Measurements from ENCODE around the gene MYRF. TPM values are rescaled to one million over a fixed set of nuclear protein-coding genes. Genes with fewer than 3 reads are reported as not detected.
A peak's percentile ranks its signal among the peaks of the same experiment; 100 is the strongest.

MYRF gene
- total and polyA plus RNA-seq, 8 donors: 6.4 to 527 (median 59.7) TPM

DNA sequence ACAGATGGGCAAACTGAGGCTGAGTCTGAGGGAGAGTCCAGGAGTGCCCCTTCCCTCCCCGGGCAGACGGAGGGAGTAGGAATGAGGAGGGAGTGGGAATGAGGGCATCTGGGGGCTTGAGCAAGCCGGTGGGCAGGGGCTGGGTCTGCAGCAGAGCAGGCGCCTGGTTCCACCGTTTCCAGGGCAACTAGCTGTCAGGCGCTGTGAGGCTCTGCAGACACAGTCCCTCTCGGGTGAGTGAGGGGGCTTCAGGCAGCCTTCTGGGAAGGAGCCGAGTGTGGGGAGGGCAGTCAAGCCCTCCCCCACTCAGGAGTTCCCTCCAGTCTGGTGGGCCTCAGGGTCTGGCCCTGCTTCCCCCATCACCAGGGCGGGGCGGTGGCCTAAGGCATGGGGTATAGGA lies 20.9 kb downstream of the MYRF start:
- TF ChIP-seq POLR2AphosphoS5 (IDR thresholded peaks at IDR 0.05) (no peak), POLR2A (IDR thresholded peaks at IDR 0.05) (no peak), EP300 (IDR thresholded peaks at IDR 0.05) (no peak)
- TF ChIP-seq, protein P1, sequence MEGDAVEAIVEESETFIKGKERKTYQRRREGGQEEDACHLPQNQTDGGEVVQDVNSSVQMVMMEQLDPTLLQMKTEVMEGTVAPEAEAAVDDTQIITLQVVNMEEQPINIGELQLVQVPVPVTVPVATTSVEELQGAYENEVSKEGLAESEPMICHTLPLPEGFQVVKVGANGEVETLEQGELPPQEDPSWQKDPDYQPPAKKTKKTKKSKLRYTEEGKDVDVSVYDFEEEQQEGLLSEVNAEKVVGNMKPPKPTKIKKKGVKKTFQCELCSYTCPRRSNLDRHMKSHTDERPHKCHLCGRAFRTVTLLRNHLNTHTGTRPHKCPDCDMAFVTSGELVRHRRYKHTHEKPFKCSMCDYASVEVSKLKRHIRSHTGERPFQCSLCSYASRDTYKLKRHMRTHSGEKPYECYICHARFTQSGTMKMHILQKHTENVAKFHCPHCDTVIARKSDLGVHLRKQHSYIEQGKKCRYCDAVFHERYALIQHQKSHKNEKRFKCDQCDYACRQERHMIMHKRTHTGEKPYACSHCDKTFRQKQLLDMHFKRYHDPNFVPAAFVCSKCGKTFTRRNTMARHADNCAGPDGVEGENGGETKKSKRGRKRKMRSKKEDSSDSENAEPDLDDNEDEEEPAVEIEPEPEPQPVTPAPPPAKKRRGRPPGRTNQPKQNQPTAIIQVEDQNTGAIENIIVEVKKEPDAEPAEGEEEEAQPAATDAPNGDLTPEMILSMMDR (IDR thresholded peaks at IDR 0.05): no peak
- H3K4me1 ChIP-seq: peaks cover 48 to 88% (median 74%) of the 10 kb centered on the region in 4 donors
- no peak overlapping the region for H3K4me3 ChIP-seq
- peak in 1 of 2 donors; percentile 86 for DNase-seq
- intact Hi-C loops (cut with DNase I; ENCODE audit: low total_unique reads): no loop called here
- H3K27me3 ChIP-seq: peaks cover 0 to 10% (median 0%) of the 10 kb centered on the region in 3 donors
- H3K9me3 ChIP-seq: no peaks in the 10 kb centered on the region
- WGBS, 5 donors: 65 to 79% (median 73%) methylated on average over 10 of the region's 10 CpGs
- peak overlapping the region; percentile 15 to 91 (median 89) for H3K27ac ChIP-seq
- H3K36me3 ChIP-seq: peaks cover 10 to 43% (median 21%) of the 10 kb centered on the region in 4 donors

DNA sequence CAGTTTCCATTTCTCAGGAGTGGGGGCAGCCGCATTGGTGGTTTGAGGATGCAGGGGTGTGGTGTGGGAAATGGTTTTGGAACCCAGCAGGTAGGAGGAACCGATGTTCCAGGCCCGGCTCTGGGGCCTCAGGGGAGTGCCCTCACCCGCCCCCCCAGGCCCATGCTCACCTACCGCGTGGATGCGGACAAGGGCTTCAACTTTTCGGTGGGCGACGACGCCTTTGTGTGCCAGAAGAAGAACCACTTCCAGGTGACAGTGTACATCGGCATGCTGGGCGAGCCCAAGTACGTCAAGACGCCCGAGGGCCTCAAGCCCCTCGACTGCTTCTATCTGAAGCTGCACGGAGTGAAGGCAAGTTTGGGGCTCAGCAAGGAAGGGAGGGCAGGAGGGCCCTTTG lies 21.4 kb downstream of the MYRF start:
- WGBS, 5 donors: 77 to 83% (median 81%) methylated on average over 14 to 18 of the region's 18 CpGs
- Histone ChIP-seq H3K4me3 (no peak overlapping the region), H3K27me3 (peaks cover 0 to 10% (median 0%) of the 10 kb centered on the region in 3 donors), H3K4me1 (peaks cover 46 to 88% (median 72%) of the 10 kb centered on the region in 4 donors), H3K36me3 (peaks cover 14 to 48% (median 25%) of the 10 kb centered on the region in 4 donors), H3K27ac (peak overlapping the region; percentile 18 to 91 (median 89)), H3K9me3 (no peaks in the 10 kb centered on the region)
- DNase-seq: no peak
- TF ChIP-seq POLR2AphosphoS5 (IDR thresholded peaks at IDR 0.05) (no peak), POLR2A (IDR thresholded peaks at IDR 0.05) (no peak)
- intact Hi-C loops (cut with DNase I; ENCODE audit: low total_unique reads): no loop called here

DNA sequence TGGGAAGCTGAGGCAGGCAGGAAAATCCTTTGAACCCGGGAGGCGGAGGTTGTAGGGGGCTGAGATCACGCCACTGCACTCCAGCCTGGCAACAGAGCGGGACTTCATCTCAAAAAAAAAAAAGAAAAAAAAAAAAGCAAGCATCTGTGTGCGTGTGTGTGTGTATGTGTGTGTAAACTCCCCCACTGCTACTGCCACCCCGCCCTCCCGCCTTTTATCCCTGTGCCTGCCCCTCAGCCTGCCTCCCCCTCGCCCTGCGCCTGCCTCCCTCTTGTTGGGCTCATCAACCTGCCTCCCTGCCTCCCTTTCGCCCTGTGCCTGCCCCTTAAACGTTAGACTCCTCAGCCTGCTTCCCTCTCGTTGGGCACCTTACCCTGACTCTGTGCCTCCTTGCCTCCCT lies 22.0 kb downstream of the MYRF start:
- Histone ChIP-seq H3K4me3 (no peak overlapping the region), H3K9me3 (no peaks in the 10 kb centered on the region), H3K27ac (peak overlapping the region in 4 of 5 donors; percentile 9 to 91 (median 66)), H3K4me1 (peaks cover 43 to 85% (median 69%) of the 10 kb centered on the region in 4 donors), H3K36me3 (peaks cover 20 to 54% (median 30%) of the 10 kb centered on the region in 4 donors), H3K27me3 (peaks cover 0 to 7% (median 0%) of the 10 kb centered on the region in 3 donors)
- intact Hi-C loops (cut with DNase I; ENCODE audit: low total_unique reads): no loop called here
- DNase-seq: no peak
- TF ChIP-seq POLR2A (IDR thresholded peaks at IDR 0.05) (no peak), POLR2AphosphoS5 (IDR thresholded peaks at IDR 0.05) (no peak), EP300 (IDR thresholded peaks at IDR 0.05) (no peak)
- TF ChIP-seq, protein P1 (IDR thresholded peaks at IDR 0.05): no peak
- WGBS, 5 donors: 73 to 80% (median 77%) methylated on average over 11 to 12 of the region's 12 CpGs

DNA sequence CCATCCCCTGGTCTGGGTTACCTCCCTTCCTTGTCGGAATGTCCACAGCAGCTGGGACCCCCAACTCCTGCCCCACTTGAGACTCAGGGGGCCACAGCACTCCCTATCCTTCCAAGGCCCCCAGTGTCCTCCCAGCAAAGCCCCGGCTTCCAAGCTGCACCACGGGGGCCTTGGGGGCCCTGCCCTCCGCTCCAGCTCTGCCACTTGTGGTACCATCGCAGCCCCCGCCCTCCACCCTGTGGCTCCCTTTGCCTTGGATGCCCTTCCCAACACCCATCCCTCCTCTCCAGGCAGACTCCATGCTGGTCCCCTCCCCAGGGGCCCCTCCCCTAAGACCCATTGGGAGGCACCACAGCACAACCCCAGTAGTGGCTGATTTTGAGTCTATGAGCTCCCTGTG lies 22.7 kb downstream of the MYRF start:
- peaks cover 22 to 61% (median 36%) of the 10 kb centered on the region in 4 donors for H3K36me3 ChIP-seq
- 90 to 96% (median 94%) methylated on average over 6 of the region's 6 CpGs for WGBS, 5 donors
- intact Hi-C loops (cut with DNase I; ENCODE audit: low total_unique reads): no loop called here
- no peak overlapping the region for H3K4me3 ChIP-seq
- peak overlapping the region; percentile 37 to 91 (median 51) for H3K27ac ChIP-seq
- peaks cover 41 to 78% (median 62%) of the 10 kb centered on the region in 4 donors for H3K4me1 ChIP-seq
- H3K9me3 ChIP-seq: no peaks in the 10 kb centered on the region
- TF ChIP-seq EP300 (IDR thresholded peaks at IDR 0.05) (no peak), POLR2AphosphoS5 (IDR thresholded peaks at IDR 0.05) (no peak), POLR2A (IDR thresholded peaks at IDR 0.05) (no peak)
- TF ChIP-seq, protein P1 (IDR thresholded peaks at IDR 0.05): no peak
- peaks cover 0 to under 1% (median 0%) of the 10 kb centered on the region in 3 donors for H3K27me3 ChIP-seq
- DNase-seq: no peak

All from stomach (tissue), 9 donors.